OCI-LY7 (cell line): ENCODE measurements around the gene SAT2.

Experiments
- EZH2phosphoT487 ChIP-seq: fragments of 200-600 bp; sonication (generic); IDR thresholded peaks from 2 replicates; pipeline ENCODE4 v1.6.1; 2018; ENCODE audit warnings: low read depth, borderline replicate concordance, mild to moderate bottlenecking, mixed run types, antibody characterized with exemption, low read length, moderate library complexity, mixed read lengths
- TF ChIP-seq, protein P1 (sequence below): fragments of 200-600 bp; sonication (generic); conservative IDR thresholded peaks from 2 replicates; pipeline ENCODE4 v1.5.1; 2014; ENCODE audit warnings: mild to moderate bottlenecking, antibody characterized with exemption, low read length, moderate library complexity, mixed read lengths

DNA sequence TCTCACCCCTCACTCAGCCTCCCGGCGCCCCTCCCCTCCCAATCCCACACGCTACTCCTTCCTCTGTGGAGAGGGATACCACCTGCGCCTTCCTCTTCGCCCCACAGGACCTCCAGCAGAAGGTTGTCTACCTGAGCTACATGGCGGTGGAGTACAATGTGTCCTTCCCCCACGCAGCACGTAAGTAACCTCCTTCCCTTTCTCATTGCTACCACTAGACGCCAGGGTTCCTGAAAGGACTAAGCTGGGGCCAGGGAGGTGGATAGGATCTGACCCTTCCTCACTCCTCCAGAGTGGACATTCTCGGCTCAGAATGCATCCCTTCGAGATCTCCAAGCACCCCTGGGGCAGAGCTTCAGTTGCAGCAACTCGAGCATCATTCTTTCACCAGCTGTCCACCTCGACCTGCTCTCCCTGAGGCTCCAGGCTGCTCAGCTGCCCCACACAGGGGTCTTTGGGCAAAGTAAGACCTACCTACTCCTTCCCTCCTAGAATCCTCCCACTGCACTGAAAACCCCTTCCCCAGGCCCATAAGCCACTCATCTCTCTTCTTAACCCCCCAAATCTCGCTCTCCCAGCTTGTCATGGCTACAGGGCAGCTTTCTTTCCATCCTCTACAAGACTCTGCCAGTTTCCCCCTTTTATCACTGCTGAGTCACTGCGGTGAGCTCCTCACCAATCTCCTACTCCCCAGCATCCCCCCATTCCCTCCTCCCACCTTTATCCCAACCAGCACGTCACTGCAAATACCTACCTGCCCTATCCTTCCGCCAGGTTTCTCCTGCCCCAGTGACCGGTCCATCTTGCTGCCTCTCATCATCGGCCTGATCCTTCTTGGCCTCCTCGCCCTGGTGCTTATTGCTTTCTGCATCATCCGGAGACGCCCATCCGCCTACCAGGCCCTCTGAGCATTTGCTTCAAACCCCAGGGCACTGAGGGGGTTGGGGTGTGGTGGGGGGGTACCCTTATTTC, 46.7 kb downstream of the SAT2 start:
- TF ChIP-seq, protein P1, sequence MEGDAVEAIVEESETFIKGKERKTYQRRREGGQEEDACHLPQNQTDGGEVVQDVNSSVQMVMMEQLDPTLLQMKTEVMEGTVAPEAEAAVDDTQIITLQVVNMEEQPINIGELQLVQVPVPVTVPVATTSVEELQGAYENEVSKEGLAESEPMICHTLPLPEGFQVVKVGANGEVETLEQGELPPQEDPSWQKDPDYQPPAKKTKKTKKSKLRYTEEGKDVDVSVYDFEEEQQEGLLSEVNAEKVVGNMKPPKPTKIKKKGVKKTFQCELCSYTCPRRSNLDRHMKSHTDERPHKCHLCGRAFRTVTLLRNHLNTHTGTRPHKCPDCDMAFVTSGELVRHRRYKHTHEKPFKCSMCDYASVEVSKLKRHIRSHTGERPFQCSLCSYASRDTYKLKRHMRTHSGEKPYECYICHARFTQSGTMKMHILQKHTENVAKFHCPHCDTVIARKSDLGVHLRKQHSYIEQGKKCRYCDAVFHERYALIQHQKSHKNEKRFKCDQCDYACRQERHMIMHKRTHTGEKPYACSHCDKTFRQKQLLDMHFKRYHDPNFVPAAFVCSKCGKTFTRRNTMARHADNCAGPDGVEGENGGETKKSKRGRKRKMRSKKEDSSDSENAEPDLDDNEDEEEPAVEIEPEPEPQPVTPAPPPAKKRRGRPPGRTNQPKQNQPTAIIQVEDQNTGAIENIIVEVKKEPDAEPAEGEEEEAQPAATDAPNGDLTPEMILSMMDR, result no peak
- TF ChIP-seq EZH2phosphoT487, result no peak
